Spleen (tissue), 11 donors: ENCODE results near the gene SLC39A10. TPM values are rescaled to one million over a fixed set of nuclear protein-coding genes. Genes with fewer than 3 reads are reported as not detected.

ENCODE experiments used
- DNase-seq: peaks from one replicate; pipeline ENCODE4 v3.0.0-alpha.2; 2020
- H3K27ac ChIP-seq, 8 donors: fragments of 200-600 bp; sonication (generic) in 7 of 8; 1 replicate in 4 of 8; 2 replicates in 4 of 8; pipeline versions ENCODE4 v1.5.0 to v1.8.0; 2016 to 2021; ENCODE audit warnings: inconsistent platforms in 4 of 8, mild to moderate bottlenecking in 4 of 8, moderate library complexity in 1 of 8
- H3K27me3 ChIP-seq, 7 donors: fragments of 200-600 bp; sonication (generic) in 6 of 7; replicated peaks in 1 of 7; 1 replicate in 4 of 7; 2 replicates in 3 of 7; pipeline versions ENCODE4 v1.5.0 to v1.8.0; 2016 to 2021; ENCODE audit warnings: inconsistent platforms in 3 of 7, mild to moderate bottlenecking in 1 of 7
- H3K36me3 ChIP-seq, 6 donors: fragments of 200-600 bp; sonication (generic) in 5 of 6; 1 replicate in 4 of 6; 2 replicates in 2 of 6; pipeline versions ENCODE4 v1.5.0 to v1.8.0; 2016 to 2021; ENCODE audit warnings: inconsistent platforms in 2 of 6
- H3K4me1 ChIP-seq, 6 donors: fragments of 200-600 bp; sonication (generic) in 5 of 6; 1 replicate in 3 of 6; 2 replicates in 3 of 6; pipeline versions ENCODE4 v1.5.0 to v1.8.0; 2016 to 2021; ENCODE audit warnings: inconsistent platforms in 3 of 6
- H3K4me3 ChIP-seq, 8 donors: fragments of 200-600 bp; sonication (generic) in 7 of 8; 1 replicate in 4 of 8; 2 replicates in 4 of 8; pipeline versions ENCODE4 v1.5.0 to v1.8.0; 2016 to 2021; ENCODE audit warnings: inconsistent platforms in 4 of 8, mild to moderate bottlenecking in 4 of 8, moderate library complexity in 2 of 8
- H3K9me3 ChIP-seq, 8 donors: fragments of 200-600 bp; sonication (generic) in 7 of 8; 1 replicate in 4 of 8; 2 replicates in 4 of 8; pipeline versions ENCODE4 v1.5.0 to v1.8.0; 2016 to 2021; ENCODE audit warnings: inconsistent platforms in 4 of 8
- CTCF ChIP-seq, 11 experiments: fragments of 200-600 bp in 7 of 11; fragments of 450-650 bp in 4 of 11; sonication (generic) in 4 of 11; IDR thresholded peaks in 8 of 11; conservative IDR thresholded peaks in 3 of 11; 1 replicate in 7 of 11; 2 replicates in 4 of 11; pipeline versions ENCODE4 v1.4.0 to v1.8.0; 2016 to 2021; ENCODE audit warnings: antibody characterized with exemption in 11 of 11, inconsistent platforms in 4 of 11, mild to moderate bottlenecking in 1 of 11
- POLR2A ChIP-seq, 3 donors: fragments of 450-650 bp; IDR thresholded peaks; one replicate each; pipeline ENCODE4 v1.5.1; 2017; ENCODE audit warnings: antibody characterized with exemption in 3 of 3, mild to moderate bottlenecking in 1 of 3
- POLR2AphosphoS5 ChIP-seq, 3 donors: sonication (generic); formaldehyde crosslinking; IDR thresholded peaks; one replicate each; pipeline ENCODE4 v1.5.1; 2017; ENCODE audit warnings: antibody characterized with exemption in 3 of 3
- WGBS, 5 donors: extraction: QIAGEN DNeasy Blood & Tissue Kit in 3 of 5; methylation state at CpG; one replicate each; pipeline versions ENCODE4 v1.1.5 to v1.1.7; 2013 to 2018; 5-methylcytosine and 5-hydroxymethylcytosine counted together
- intact Hi-C: fragments of 100-400 bp; cut with DNase I; formaldehyde crosslinking; loops from one replicate; pipeline ENCODE4 v1.15.0; 2023; ENCODE audit warnings: low total_unique reads
- polyA plus RNA-seq, 3 donors: library from polyadenylated mRNA; stranded (reverse); fragments of 200-250 nt; gene quantifications; one replicate each; pipeline ENCODE4 v1.2.1, GENCODE V29; 2013
- total RNA-seq, 7 donors: library from RNA; depleted of rRNA in 3 of 7; stranded (reverse); fragments of >200 nt in 3 of 7; fragmentation: NEBNext Ultra II Directional in 4 of 7; extraction: Animal tissue kit (Norgen Biotek cat#: 25700) in 4 of 7; gene quantifications; one replicate each; pipeline versions ENCODE4 v1.1.0 to v1.2.1, GENCODE V29; 2016 to 2021
- donor health status: healthy with polysubstance abuse.
- donor health status: DM: no; HTN: no; CAD: no; lungs with moderate emphysema.
- donor health status: DM: no; HTN: no; CAD: no.
- donor health status: Bipolar disorder and iron deficiency.
- donor health status: healthy.
- donor health status: DM: no; HTN: no; CAD: no.
- donor health status: DM: yes; HTN: yes; CAD: no.

Gene SLC39A10
- total and polyA plus RNA-seq, 10 donors: 7.9 to 78.1 (median 51.6) TPM

- H3K9me3 ChIP-seq: peaks cover 0 to 68% (median 40%) of the 10 kb centered on the region in 8 donors
- no peaks in the 10 kb centered on the region for H3K27me3 ChIP-seq
- intact Hi-C loops: no loop called here
- TF ChIP-seq CTCF (IDR thresholded peaks at IDR 0.05 in 8 of 11, conservative IDR thresholded peaks at IDR 0.05 in 3 of 11): no peak
- no peak for TF ChIP-seq POLR2A (IDR thresholded peaks at IDR 0.05)
- no peak for TF ChIP-seq POLR2AphosphoS5 (IDR thresholded peaks at IDR 0.05)
- DNase-seq: no peak
- 95 to 100% (median 97%) methylated on average over 7 of the region's 7 CpGs for WGBS, 5 donors
- H3K4me3 ChIP-seq: no peak overlapping the region
- H3K36me3 ChIP-seq: peaks cover 0 to 34% (median 8%) of the 10 kb centered on the region in 6 donors
- H3K27ac ChIP-seq: no peak overlapping the region
- H3K4me1 ChIP-seq: peaks cover 0 to 19% (median 0%) of the 10 kb centered on the region in 6 donors
Measured at GRCh38 chr2:195694553-195694952, 37.5 kb downstream of the SLC39A10 start.

- intact Hi-C loops: no loop called here
- no peak for DNase-seq
- H3K27me3 ChIP-seq: no peaks in the 10 kb centered on the region
- no peak overlapping the region for H3K27ac ChIP-seq
- TF ChIP-seq POLR2A (IDR thresholded peaks at IDR 0.05) (no peak), POLR2AphosphoS5 (IDR thresholded peaks at IDR 0.05) (no peak), CTCF (IDR thresholded peaks at IDR 0.05 in 8 of 11, conservative IDR thresholded peaks at IDR 0.05 in 3 of 11) (no peak)
- peaks cover 0 to 30% (median 10%) of the 10 kb centered on the region in 6 donors for H3K36me3 ChIP-seq
- H3K9me3 ChIP-seq: peaks cover 4 to 71% (median 45%) of the 10 kb centered on the region in 8 donors
- no peak overlapping the region for H3K4me3 ChIP-seq
- 86 to 96% (median 92%) methylated on average over 4 to 8 of the region's 8 CpGs for WGBS, 5 donors
- peaks cover 0 to 19% (median 0%) of the 10 kb centered on the region in 6 donors for H3K4me1 ChIP-seq
Measured at GRCh38 chr2:195695002-195695631, 38.1 kb downstream of the SLC39A10 start.

GRCh38 chr2:195696012-195696411 is 39.0 kb downstream of the SLC39A10 start:
- Histone ChIP-seq H3K4me3 (no peak overlapping the region), H3K27me3 (no peaks in the 10 kb centered on the region), H3K27ac (no peak overlapping the region), H3K9me3 (peaks cover 10 to 71% (median 51%) of the 10 kb centered on the region in 8 donors), H3K36me3 (peaks cover 0 to 33% (median 12%) of the 10 kb centered on the region in 6 donors), H3K4me1 (peaks cover 0 to 19% (median 0%) of the 10 kb centered on the region in 6 donors)
- DNase-seq: no peak
- intact Hi-C loops: no loop called here
- TF ChIP-seq POLR2AphosphoS5 (IDR thresholded peaks at IDR 0.05): no peak
- no peak for TF ChIP-seq CTCF (IDR thresholded peaks at IDR 0.05 in 8 of 11, conservative IDR thresholded peaks at IDR 0.05 in 3 of 11)
- no peak for TF ChIP-seq POLR2A (IDR thresholded peaks at IDR 0.05)
- WGBS, 5 donors: 73 to 87% (median 76%) methylated on average over 1 of the region's 1 CpG

GRCh38 chr2:195697681-195698220 is 40.7 kb downstream of the SLC39A10 start:
- no peak overlapping the region for H3K27ac ChIP-seq
- TF ChIP-seq POLR2A (IDR thresholded peaks at IDR 0.05): no peak
- TF ChIP-seq POLR2AphosphoS5 (IDR thresholded peaks at IDR 0.05): no peak
- no peak for TF ChIP-seq CTCF (IDR thresholded peaks at IDR 0.05 in 8 of 11, conservative IDR thresholded peaks at IDR 0.05 in 3 of 11)
- peaks cover 0 to 43% (median 17%) of the 10 kb centered on the region in 6 donors for H3K36me3 ChIP-seq
- H3K4me1 ChIP-seq: peaks cover 0 to 11% (median 0%) of the 10 kb centered on the region in 6 donors
- 74 to 87% (median 85%) methylated on average over 3 of the region's 3 CpGs for WGBS, 5 donors
- intact Hi-C loops: no loop called here
- no peaks in the 10 kb centered on the region for H3K27me3 ChIP-seq
- H3K4me3 ChIP-seq: no peak overlapping the region
- H3K9me3 ChIP-seq: peaks cover 10 to 65% (median 52%) of the 10 kb centered on the region in 8 donors
- DNase-seq: no peak
